ENCODE measurements around the gene DLG2.

Gene DLG2

GRCh38 chr11:85541683-85542082, 85.5 kb downstream of the DLG2 start:
- DNase-seq: no peak

- no peak for DNase-seq
Observed at GRCh38 chr11:85540635-85541205, 86.4 kb downstream of the DLG2 start.

- DNase-seq: no peak
Observed at GRCh38 chr11:85540181-85540580, 87.0 kb downstream of the DLG2 start.

GRCh38 chr11:85539740-85540139, 87.4 kb downstream of the DLG2 start:
- no peak for DNase-seq

GRCh38 chr11:85539029-85539689, 88.0 kb downstream of the DLG2 start:
- no peak for DNase-seq

- no peak for DNase-seq
Observed at GRCh38 chr11:85536438-85536837, 90.7 kb downstream of the DLG2 start.

- DNase-seq: no peak
Observed at GRCh38 chr11:85534806-85535205, 92.3 kb downstream of the DLG2 start.

GRCh38 chr11:85531191-85531897, 95.8 kb downstream of the DLG2 start:
- no peak for DNase-seq

- DNase-seq: no peak
Observed at GRCh38 chr11:85530634-85531033, 96.5 kb downstream of the DLG2 start.

GRCh38 chr11:85526564-85526963, 100.6 kb downstream of the DLG2 start:
- DNase-seq: no peak

GRCh38 chr11:85525686-85526085, 101.5 kb downstream of the DLG2 start:
- DNase-seq: no peak

GRCh38 chr11:85517272-85517671, 109.9 kb downstream of the DLG2 start:
- DNase-seq: no peak

GRCh38 chr11:85495918-85496317, 131.2 kb downstream of the DLG2 start:
- no peak for DNase-seq

- no peak for DNase-seq
Observed at GRCh38 chr11:85494396-85494795, 132.7 kb downstream of the DLG2 start.

- DNase-seq: no peak
Observed at GRCh38 chr11:85485902-85486301, 141.2 kb downstream of the DLG2 start.

- DNase-seq: no peak
Observed at GRCh38 chr11:85483861-85484260, 143.3 kb downstream of the DLG2 start.

GRCh38 chr11:85481862-85482261, 145.3 kb downstream of the DLG2 start:
- DNase-seq: no peak

GRCh38 chr11:85475660-85476517, 151.3 kb downstream of the DLG2 start:
- DNase-seq: no peak

- no peak for DNase-seq
Observed at GRCh38 chr11:85472953-85473352, 154.2 kb downstream of the DLG2 start.

- DNase-seq: no peak
Observed at GRCh38 chr11:85464283-85464682, 162.9 kb downstream of the DLG2 start.

- no peak for DNase-seq
Observed at GRCh38 chr11:85459304-85459703, 167.8 kb downstream of the DLG2 start.

- DNase-seq: no peak
Observed at GRCh38 chr11:85444479-85444878, 182.7 kb downstream of the DLG2 start.

GRCh38 chr11:85440273-85440672, 186.9 kb downstream of the DLG2 start:
- DNase-seq: no peak
